ENCODE results near the gene C3orf70.

C3orf70 gene

DNA sequence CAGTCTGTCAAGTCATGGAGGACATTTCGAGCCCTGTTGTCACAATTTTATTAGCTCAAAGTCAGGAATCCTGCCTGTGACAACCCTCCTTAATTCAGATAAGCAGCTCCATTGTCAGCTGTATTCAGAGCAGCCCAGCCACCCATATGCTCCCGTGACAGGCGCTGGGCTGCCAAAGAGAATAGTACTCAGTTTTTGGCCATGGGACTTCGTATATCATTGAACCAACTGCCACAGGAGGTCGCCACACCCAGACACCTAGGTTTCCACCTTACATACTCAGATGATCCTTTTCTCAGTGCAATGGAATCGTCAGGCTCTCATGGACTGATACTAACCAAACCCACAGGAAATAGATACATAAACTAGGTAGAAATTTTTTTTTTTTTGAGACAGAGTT is 100.2 kb downstream of the C3orf70 start:
- no peak for DNase-seq (ENCODE audit: low read depth in 1 of 2, low spot score in 1 of 2)

DNA sequence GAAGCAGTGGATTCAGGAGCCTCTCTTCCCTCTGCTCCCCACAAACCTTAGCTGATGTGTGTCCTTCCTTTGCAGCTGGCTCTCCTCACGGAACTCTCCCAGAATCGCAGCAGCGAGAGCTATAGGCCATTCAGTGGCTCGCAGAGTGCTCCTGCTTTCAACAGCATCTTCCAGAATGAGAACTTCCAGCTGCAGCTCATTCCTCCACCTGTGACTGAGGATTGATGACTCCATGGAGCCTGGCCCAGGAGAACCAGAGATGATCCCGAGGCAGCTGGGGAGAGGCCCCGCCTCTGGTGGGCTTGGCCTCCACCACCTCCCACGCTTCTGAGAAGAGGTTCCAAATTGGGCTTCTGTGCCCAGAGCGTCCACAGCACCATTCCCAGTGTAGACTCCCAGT is 101.1 kb downstream of the C3orf70 start:
- DNase-seq (ENCODE audit: low read depth in 1 of 2, low spot score in 1 of 2): no peak

GRCh38 chr3:185049710-185050109 is 103.2 kb downstream of the C3orf70 start:
- DNase-seq (ENCODE audit: low read depth in 1 of 2, low spot score in 1 of 2): no peak

GRCh38 chr3:185046603-185047002 is 106.3 kb downstream of the C3orf70 start:
- no peak for DNase-seq (ENCODE audit: low read depth in 1 of 2, low spot score in 1 of 2)

GRCh38 chr3:185046164-185046515 is 106.7 kb downstream of the C3orf70 start:
- DNase-seq (ENCODE audit: low read depth in 1 of 2, low spot score in 1 of 2): no peak

DNA sequence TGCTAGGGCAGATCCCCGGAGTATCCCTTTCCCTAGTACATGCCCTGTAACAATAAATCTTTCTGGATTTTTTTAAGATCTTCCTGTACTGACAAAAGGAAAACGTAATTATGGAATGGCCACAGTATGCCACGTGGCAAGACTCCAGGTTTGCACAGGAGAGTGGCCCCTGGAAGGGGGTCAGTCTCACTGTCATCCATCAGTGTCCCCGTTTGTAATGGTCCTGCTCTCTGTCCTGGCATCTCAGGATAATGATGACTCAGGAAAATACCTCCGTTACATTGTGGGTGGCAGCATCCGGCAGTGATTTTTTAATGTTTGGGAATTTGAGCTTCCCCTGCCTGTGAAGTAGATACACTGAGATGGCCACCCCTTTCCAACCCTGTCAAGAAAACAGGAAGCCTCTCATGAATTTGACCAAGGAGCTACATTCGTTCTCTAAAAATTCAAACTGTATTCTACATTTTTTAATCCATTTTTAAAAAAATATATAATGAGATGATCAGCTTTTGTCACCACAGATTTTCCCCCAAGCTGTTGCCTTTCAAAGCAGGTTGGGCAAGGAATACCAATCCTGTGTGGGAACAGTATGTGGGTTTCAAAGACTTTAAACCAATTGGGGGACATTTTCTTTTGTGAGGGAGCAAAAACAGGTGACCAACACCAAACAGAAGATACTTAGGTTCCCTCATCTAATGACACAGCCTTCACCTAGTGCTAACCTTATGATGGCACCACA is 110.4 kb downstream of the C3orf70 start:
- DNase-seq (ENCODE audit: low read depth in 1 of 2, low spot score in 1 of 2): no peak

- no peak for DNase-seq (ENCODE audit: low read depth in 1 of 2, low spot score in 1 of 2)
Measured at GRCh38 chr3:185041540-185041939, 111.3 kb downstream of the C3orf70 start.

DNA sequence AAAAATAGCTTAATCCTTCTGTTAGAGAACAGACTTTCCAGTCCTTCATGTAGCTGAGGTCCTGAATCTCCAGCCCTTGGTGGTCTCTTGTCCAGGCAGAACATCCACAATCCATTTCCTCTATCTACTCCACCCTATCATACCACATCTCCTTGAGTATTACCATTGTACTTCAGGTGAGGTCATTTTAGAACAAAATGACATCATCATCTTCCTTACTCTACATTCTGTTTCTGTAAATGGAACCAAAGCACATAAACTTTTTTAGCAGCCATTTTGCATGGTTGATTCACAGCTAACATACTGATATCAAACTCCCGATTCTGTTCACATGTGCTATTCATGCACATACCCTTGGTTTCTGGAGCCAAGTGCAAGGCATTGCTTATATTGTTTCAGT is 112.4 kb downstream of the C3orf70 start:
- no peak for DNase-seq (ENCODE audit: low read depth in 1 of 2, low spot score in 1 of 2)

- no peak for DNase-seq (ENCODE audit: low read depth in 1 of 2, low spot score in 1 of 2)
Measured at GRCh38 chr3:185037801-185038200, 115.1 kb downstream of the C3orf70 start.

DNA sequence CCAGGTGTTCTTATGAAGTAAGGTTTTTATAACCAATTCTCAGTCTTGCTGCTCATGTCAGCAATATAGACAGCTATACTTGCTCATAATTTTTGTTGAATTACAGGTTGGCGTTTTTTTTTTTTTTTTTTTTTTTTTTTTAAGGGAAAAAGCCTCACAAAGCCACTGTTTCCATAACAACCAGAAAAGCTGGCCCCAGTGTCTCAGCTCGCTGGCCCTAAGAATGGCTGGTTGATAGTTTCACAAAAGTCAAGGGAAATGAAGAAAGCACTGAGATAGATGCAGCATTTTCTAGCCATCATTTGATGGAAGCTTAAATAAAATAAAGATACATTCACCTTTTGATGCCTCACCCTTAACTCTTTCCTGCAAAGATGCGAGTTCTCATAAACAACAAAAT is 121.9 kb downstream of the C3orf70 start:
- no peak for DNase-seq (ENCODE audit: low read depth in 1 of 2, low spot score in 1 of 2)

GRCh38 chr3:185030399-185030798 is 122.5 kb downstream of the C3orf70 start:
- DNase-seq (ENCODE audit: low read depth in 1 of 2, low spot score in 1 of 2): no peak

- DNase-seq (ENCODE audit: low read depth in 1 of 2, low spot score in 1 of 2): no peak
Measured at GRCh38 chr3:185029086-185029485, 123.8 kb downstream of the C3orf70 start.

GRCh38 chr3:185028121-185028520 is 124.7 kb downstream of the C3orf70 start:
- DNase-seq (ENCODE audit: low read depth in 1 of 2, low spot score in 1 of 2): no peak
